ENCODE measurements around the gene ZNF827.

DNA sequence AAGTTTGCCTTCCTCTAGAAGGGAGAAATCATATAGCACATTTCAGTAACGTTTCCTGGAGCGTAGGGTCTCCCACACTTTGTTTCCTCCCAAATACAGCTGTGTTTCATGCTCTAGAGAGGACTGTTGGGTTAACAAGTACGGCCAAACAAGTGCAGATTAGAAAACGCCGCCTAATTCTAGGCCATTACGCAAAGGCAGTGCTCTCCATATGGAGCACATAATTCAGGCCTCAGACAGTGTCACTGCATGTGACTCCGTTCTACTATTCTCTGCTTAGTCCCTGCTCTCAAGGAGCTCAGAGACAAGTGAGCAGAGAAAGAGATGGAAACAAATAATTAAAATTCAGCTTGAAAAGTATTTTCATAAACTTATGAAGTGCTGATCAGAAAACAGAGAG is 11.6 kb downstream of the ZNF827 start:
- TF ChIP-seq SIN3A (IDR thresholded peaks at IDR 0.05; ENCODE audit: borderline replicate concordance, insufficient read depth, low read depth, low read length): no peak
- TF ChIP-seq, protein P1, sequence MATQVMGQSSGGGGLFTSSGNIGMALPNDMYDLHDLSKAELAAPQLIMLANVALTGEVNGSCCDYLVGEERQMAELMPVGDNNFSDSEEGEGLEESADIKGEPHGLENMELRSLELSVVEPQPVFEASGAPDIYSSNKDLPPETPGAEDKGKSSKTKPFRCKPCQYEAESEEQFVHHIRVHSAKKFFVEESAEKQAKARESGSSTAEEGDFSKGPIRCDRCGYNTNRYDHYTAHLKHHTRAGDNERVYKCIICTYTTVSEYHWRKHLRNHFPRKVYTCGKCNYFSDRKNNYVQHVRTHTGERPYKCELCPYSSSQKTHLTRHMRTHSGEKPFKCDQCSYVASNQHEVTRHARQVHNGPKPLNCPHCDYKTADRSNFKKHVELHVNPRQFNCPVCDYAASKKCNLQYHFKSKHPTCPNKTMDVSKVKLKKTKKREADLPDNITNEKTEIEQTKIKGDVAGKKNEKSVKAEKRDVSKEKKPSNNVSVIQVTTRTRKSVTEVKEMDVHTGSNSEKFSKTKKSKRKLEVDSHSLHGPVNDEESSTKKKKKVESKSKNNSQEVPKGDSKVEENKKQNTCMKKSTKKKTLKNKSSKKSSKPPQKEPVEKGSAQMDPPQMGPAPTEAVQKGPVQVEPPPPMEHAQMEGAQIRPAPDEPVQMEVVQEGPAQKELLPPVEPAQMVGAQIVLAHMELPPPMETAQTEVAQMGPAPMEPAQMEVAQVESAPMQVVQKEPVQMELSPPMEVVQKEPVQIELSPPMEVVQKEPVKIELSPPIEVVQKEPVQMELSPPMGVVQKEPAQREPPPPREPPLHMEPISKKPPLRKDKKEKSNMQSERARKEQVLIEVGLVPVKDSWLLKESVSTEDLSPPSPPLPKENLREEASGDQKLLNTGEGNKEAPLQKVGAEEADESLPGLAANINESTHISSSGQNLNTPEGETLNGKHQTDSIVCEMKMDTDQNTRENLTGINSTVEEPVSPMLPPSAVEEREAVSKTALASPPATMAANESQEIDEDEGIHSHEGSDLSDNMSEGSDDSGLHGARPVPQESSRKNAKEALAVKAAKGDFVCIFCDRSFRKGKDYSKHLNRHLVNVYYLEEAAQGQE (IDR thresholded peaks at IDR 0.05; ENCODE audit: insufficient read depth in 1 of 2, low read depth in 2 of 2, low read length in 1 of 2): no peak
- TF ChIP-seq, protein P2, sequence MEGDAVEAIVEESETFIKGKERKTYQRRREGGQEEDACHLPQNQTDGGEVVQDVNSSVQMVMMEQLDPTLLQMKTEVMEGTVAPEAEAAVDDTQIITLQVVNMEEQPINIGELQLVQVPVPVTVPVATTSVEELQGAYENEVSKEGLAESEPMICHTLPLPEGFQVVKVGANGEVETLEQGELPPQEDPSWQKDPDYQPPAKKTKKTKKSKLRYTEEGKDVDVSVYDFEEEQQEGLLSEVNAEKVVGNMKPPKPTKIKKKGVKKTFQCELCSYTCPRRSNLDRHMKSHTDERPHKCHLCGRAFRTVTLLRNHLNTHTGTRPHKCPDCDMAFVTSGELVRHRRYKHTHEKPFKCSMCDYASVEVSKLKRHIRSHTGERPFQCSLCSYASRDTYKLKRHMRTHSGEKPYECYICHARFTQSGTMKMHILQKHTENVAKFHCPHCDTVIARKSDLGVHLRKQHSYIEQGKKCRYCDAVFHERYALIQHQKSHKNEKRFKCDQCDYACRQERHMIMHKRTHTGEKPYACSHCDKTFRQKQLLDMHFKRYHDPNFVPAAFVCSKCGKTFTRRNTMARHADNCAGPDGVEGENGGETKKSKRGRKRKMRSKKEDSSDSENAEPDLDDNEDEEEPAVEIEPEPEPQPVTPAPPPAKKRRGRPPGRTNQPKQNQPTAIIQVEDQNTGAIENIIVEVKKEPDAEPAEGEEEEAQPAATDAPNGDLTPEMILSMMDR (IDR thresholded peaks at IDR 0.05): no peak
